Measurements from ENCODE around the gene SHANK1.

Gene SHANK1

GRCh38 chr19:50690439-50690838, 29.2 kb downstream of the SHANK1 start:
- no peak for TF ChIP-seq CTCF (IDR thresholded peaks at IDR 0.05; ENCODE audit: borderline replicate concordance, insufficient read depth, low read depth, low read length)
- H3K4me3 ChIP-seq (ENCODE audit: low read depth, low read length): no peak overlapping the region

- no peak for TF ChIP-seq CTCF (IDR thresholded peaks at IDR 0.05; ENCODE audit: borderline replicate concordance, insufficient read depth, low read depth, low read length)
- no peak overlapping the region for H3K4me3 ChIP-seq (ENCODE audit: low read depth, low read length)
These were observed 30.8 kb downstream of the SHANK1 start for GRCh38 chr19:50688766-50689165.

- no peak for TF ChIP-seq CTCF (IDR thresholded peaks at IDR 0.05; ENCODE audit: borderline replicate concordance, insufficient read depth, low read depth, low read length)
- H3K4me3 ChIP-seq (ENCODE audit: low read depth, low read length): no peak overlapping the region
These were observed 33.1 kb downstream of the SHANK1 start for GRCh38 chr19:50686310-50687032.

- no peak for TF ChIP-seq CTCF (IDR thresholded peaks at IDR 0.05; ENCODE audit: borderline replicate concordance, insufficient read depth, low read depth, low read length)
- H3K4me3 ChIP-seq (ENCODE audit: low read depth, low read length): no peak overlapping the region
These were observed 40.2 kb downstream of the SHANK1 start for GRCh38 chr19:50679177-50680125.

- no peak overlapping the region for H3K4me3 ChIP-seq (ENCODE audit: low read depth, low read length)
- TF ChIP-seq CTCF (IDR thresholded peaks at IDR 0.05; ENCODE audit: borderline replicate concordance, insufficient read depth, low read depth, low read length): no peak
These were observed 41.3 kb downstream of the SHANK1 start for GRCh38 chr19:50678323-50678722.

GRCh38 chr19:50677636-50678035, 42.0 kb downstream of the SHANK1 start:
- H3K4me3 ChIP-seq (ENCODE audit: low read depth, low read length): no peak overlapping the region
- no peak for TF ChIP-seq CTCF (IDR thresholded peaks at IDR 0.05; ENCODE audit: borderline replicate concordance, insufficient read depth, low read depth, low read length)
